HUES64 (cell line): ENCODE results near the gene ARL15.

ENCODE experiments used
- H3K27ac ChIP-seq: 2 replicates; pipeline ENCODE4 v1.7.0; 2013; ENCODE audit warnings: low read depth, low read length, inconsistent platforms
- H3K27me3 ChIP-seq: 2 replicates; pipeline ENCODE4 v1.6.1; 2013; ENCODE audit warnings: mild to moderate bottlenecking, low read length; ENCODE audit not compliant: insufficient read depth
- H3K36me3 ChIP-seq: 2 replicates; pipeline ENCODE4 v1.6.1; 2013; ENCODE audit warnings: mild to moderate bottlenecking, low read length; ENCODE audit not compliant: insufficient read depth
- H3K4me1 ChIP-seq: 2 replicates; pipeline ENCODE4 v1.6.1; 2013; ENCODE audit warnings: mild to moderate bottlenecking, low read length, moderate library complexity; ENCODE audit not compliant: insufficient read depth
- H3K4me3 ChIP-seq: 2 replicates; pipeline ENCODE4 v1.5.1; 2013; ENCODE audit warnings: mild to moderate bottlenecking, low read length, moderate library complexity
- H3K9ac ChIP-seq: 2 replicates; pipeline ENCODE4 v1.6.1; 2013; ENCODE audit warnings: mild to moderate bottlenecking, low read depth, low read length
- H3K9me3 ChIP-seq: 2 replicates; pipeline ENCODE4 v1.6.1; 2013; ENCODE audit warnings: low read depth, low read length; ENCODE audit not compliant: insufficient read depth
- WGBS: fragments of 150-250, 120-280 bp; methylation state at CpG from one replicate; pipeline ENCODE4 v1.1.7; 2013; ENCODE audit warnings: missing lambda C conversion rate; 5-methylcytosine and 5-hydroxymethylcytosine counted together

The ARL15 gene

GRCh38 chr5:54148067-54148845 lies 162.1 kb downstream of the ARL15 start:
- H3K27ac ChIP-seq = no peak overlapping the region
- no peaks in the 10 kb centered on the region for H3K27me3 ChIP-seq
- H3K9me3 ChIP-seq = no peaks in the 10 kb centered on the region
- no peaks in the 10 kb centered on the region for H3K36me3 ChIP-seq
- peaks cover 9% of the 10 kb centered on the region for H3K4me1 ChIP-seq
- H3K9ac ChIP-seq = no peak overlapping the region
- no peak overlapping the region for H3K4me3 ChIP-seq
- WGBS = 86% methylated on average over 6 of the region's 6 CpGs

- no CpG with 5 or more reads among the region's 1 CpG for WGBS
- no peaks in the 10 kb centered on the region for H3K36me3 ChIP-seq
- no peak overlapping the region for H3K9ac ChIP-seq
- peaks cover 9% of the 10 kb centered on the region for H3K4me1 ChIP-seq
- H3K27me3 ChIP-seq = no peaks in the 10 kb centered on the region
- no peak overlapping the region for H3K4me3 ChIP-seq
- H3K27ac ChIP-seq = no peak overlapping the region
- no peaks in the 10 kb centered on the region for H3K9me3 ChIP-seq
Measured at GRCh38 chr5:54146916-54147315, 163.5 kb downstream of the ARL15 start.

- Histone ChIP-seq H3K9ac (no peak overlapping the region), H3K9me3 (no peaks in the 10 kb centered on the region), H3K4me3 (no peak overlapping the region), H3K36me3 (no peaks in the 10 kb centered on the region), H3K27me3 (no peaks in the 10 kb centered on the region), H3K4me1 (peaks cover 9% of the 10 kb centered on the region), H3K27ac (no peak overlapping the region)
- 92% methylated on average over 3 of the region's 3 CpGs for WGBS
Measured at GRCh38 chr5:54146390-54146789, 164.0 kb downstream of the ARL15 start.

GRCh38 chr5:54140247-54140840 lies 170.0 kb downstream of the ARL15 start:
- Histone ChIP-seq H3K9ac (no peak overlapping the region), H3K4me3 (no peak overlapping the region), H3K36me3 (no peaks in the 10 kb centered on the region), H3K27ac (no peak overlapping the region), H3K9me3 (no peaks in the 10 kb centered on the region), H3K4me1 (no peaks in the 10 kb centered on the region; the same call in 1 of the 2 replicates), H3K27me3 (no peaks in the 10 kb centered on the region)
- 80% methylated on average over 1 of the region's 2 CpGs for WGBS

GRCh38 chr5:54136516-54137440 lies 173.6 kb downstream of the ARL15 start:
- no peaks in the 10 kb centered on the region for H3K36me3 ChIP-seq
- 95% methylated on average over 4 of the region's 5 CpGs for WGBS

GRCh38 chr5:54135042-54135441 lies 175.3 kb downstream of the ARL15 start:
- Histone ChIP-seq H3K27ac (no peak overlapping the region), H3K36me3 (no peaks in the 10 kb centered on the region), H3K9me3 (no peaks in the 10 kb centered on the region), H3K27me3 (no peaks in the 10 kb centered on the region), H3K9ac (no peak overlapping the region), H3K4me1 (no peaks in the 10 kb centered on the region), H3K4me3 (no peak overlapping the region)
- 91% methylated on average over 2 of the region's 2 CpGs for WGBS

More at GRCh38 chr5:54136516-54137440, 173.6 kb downstream of the ARL15 start:
- Histone ChIP-seq H3K4me3 (no peak overlapping the region), H3K9me3 (no peaks in the 10 kb centered on the region), H3K27me3 (no peaks in the 10 kb centered on the region), H3K4me1 (no peaks in the 10 kb centered on the region), H3K27ac (no peak overlapping the region), H3K9ac (no peak overlapping the region)

GRCh38 chr5:54133917-54134316 lies 176.5 kb downstream of the ARL15 start:
- no peaks in the 10 kb centered on the region for H3K36me3 ChIP-seq
- no peak overlapping the region for H3K9ac ChIP-seq
- H3K27ac ChIP-seq = no peak overlapping the region
- H3K4me3 ChIP-seq = no peak overlapping the region
- no peaks in the 10 kb centered on the region for H3K27me3 ChIP-seq
- no peaks in the 10 kb centered on the region for H3K4me1 ChIP-seq
- H3K9me3 ChIP-seq = no peaks in the 10 kb centered on the region

GRCh38 chr5:54120473-54120872 lies 189.9 kb downstream of the ARL15 start:
- Histone ChIP-seq H3K36me3 (no peaks in the 10 kb centered on the region), H3K27me3 (no peaks in the 10 kb centered on the region), H3K9me3 (no peaks in the 10 kb centered on the region), H3K27ac (no peak overlapping the region), H3K9ac (no peak overlapping the region), H3K4me1 (no peaks in the 10 kb centered on the region), H3K4me3 (no peak overlapping the region)
- WGBS = 97% methylated on average over 2 of the region's 2 CpGs

GRCh38 chr5:54117957-54118356 lies 192.4 kb downstream of the ARL15 start:
- 83% methylated on average over 2 of the region's 2 CpGs for WGBS

GRCh38 chr5:54115735-54116403 lies 194.5 kb downstream of the ARL15 start:
- Histone ChIP-seq H3K4me1 (peaks cover 4% of the 10 kb centered on the region; the same call in 1 of the 2 replicates), H3K9me3 (no peaks in the 10 kb centered on the region), H3K9ac (no peak overlapping the region), H3K27me3 (no peaks in the 10 kb centered on the region), H3K4me3 (no peak overlapping the region), H3K36me3 (no peaks in the 10 kb centered on the region), H3K27ac (no peak overlapping the region)
- WGBS = 98% methylated on average over 3 of the region's 3 CpGs

More at GRCh38 chr5:54117957-54118356, 192.4 kb downstream of the ARL15 start:
- no peaks in the 10 kb centered on the region for H3K36me3 ChIP-seq
- no peak overlapping the region for H3K9ac ChIP-seq
- H3K27me3 ChIP-seq = no peaks in the 10 kb centered on the region
- no peak overlapping the region for H3K27ac ChIP-seq
- H3K9me3 ChIP-seq = no peaks in the 10 kb centered on the region
- no peak overlapping the region for H3K4me3 ChIP-seq
- H3K4me1 ChIP-seq = peaks cover 2% of the 10 kb centered on the region; the same call in 1 of the 2 replicates
